NB4 (cell line): Measurements from ENCODE around the gene SSTR4.

ENCODE experiments used
- DNase-seq: peaks from one replicate; pipeline ENCODE4 v3.0.0; 2010; ENCODE audit warnings: low read depth
- H3K4me3 ChIP-seq: one replicate; pipeline ENCODE4 v1.5.1; 2011; ENCODE audit warnings: mild to moderate bottlenecking, low read depth, low read length, moderate library complexity
- MAX ChIP-seq: IDR thresholded peaks from 2 replicates; pipeline ENCODE4 v1.6.1; 2011; ENCODE audit warnings: low read depth, low read length
- MYC ChIP-seq: IDR thresholded peaks from 2 replicates; pipeline ENCODE4 v1.6.1; 2011; ENCODE audit warnings: low read depth, low read length
- POLR2A ChIP-seq: IDR thresholded peaks from 2 replicates; pipeline ENCODE4 v1.6.1; 2011; ENCODE audit warnings: mild to moderate bottlenecking; ENCODE audit not compliant: insufficient read length; ENCODE audit errors: extremely low read depth
- TF ChIP-seq, protein P1 (sequence below): IDR thresholded peaks from one replicate; pipeline ENCODE4 v1.5.1; 2012; ENCODE audit warnings: low read depth, low read length

The SSTR4 gene

GRCh38 chr20:23087587-23088251 lies 52.6 kb downstream of the SSTR4 start:
- TF ChIP-seq MAX (no peak), POLR2A (no peak), MYC (no peak)
- TF ChIP-seq, protein P1, sequence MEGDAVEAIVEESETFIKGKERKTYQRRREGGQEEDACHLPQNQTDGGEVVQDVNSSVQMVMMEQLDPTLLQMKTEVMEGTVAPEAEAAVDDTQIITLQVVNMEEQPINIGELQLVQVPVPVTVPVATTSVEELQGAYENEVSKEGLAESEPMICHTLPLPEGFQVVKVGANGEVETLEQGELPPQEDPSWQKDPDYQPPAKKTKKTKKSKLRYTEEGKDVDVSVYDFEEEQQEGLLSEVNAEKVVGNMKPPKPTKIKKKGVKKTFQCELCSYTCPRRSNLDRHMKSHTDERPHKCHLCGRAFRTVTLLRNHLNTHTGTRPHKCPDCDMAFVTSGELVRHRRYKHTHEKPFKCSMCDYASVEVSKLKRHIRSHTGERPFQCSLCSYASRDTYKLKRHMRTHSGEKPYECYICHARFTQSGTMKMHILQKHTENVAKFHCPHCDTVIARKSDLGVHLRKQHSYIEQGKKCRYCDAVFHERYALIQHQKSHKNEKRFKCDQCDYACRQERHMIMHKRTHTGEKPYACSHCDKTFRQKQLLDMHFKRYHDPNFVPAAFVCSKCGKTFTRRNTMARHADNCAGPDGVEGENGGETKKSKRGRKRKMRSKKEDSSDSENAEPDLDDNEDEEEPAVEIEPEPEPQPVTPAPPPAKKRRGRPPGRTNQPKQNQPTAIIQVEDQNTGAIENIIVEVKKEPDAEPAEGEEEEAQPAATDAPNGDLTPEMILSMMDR: no peak
- DNase-seq: peak; percentile 66
- no peak overlapping the region for H3K4me3 ChIP-seq
